PC-9 (cell line): ENCODE data around the gene DMKN. TPM values are rescaled to one million over a fixed set of nuclear protein-coding genes. Genes with fewer than 3 reads are reported as not detected.
A peak's percentile ranks its signal among the peaks of the same experiment; 100 is the strongest.
"Not testable (repeated sequence)": the region's sequence is repeated elsewhere in the genome, so short reads cannot be mapped to it uniquely, and the experiment has no call there.

Experiments
- BruUV-seq: library from RNA; stranded (reverse); fragments of 400-500 nt; replicated peaks from 2 replicates; lab custom pipeline; 2021; lab: Mats Ljungman, UMichigan
- CTCF ChIA-PET: fragments of 300-600 bp; sonication (Branson Sonifier 250); formaldehyde crosslinking; loops from one replicate; lab custom pipeline; 2022; ENCODE audit warnings: antibody characterized with exemption; lab: Charles Lee
- POLR2A ChIA-PET: fragments of 300-600 bp; sonication (Branson Sonifier 250); formaldehyde crosslinking; loops from one replicate; lab custom pipeline; 2022; ENCODE audit warnings: antibody characterized with exemption; ENCODE audit not compliant: unreplicated experiment; lab: Charles Lee
- DNase-seq, 2 experiments: peaks; one replicate each; pipeline versions ENCODE4 v3.0.0 to v3.0.0-alpha.2; 2015 to 2022; ENCODE audit warnings: mixed read lengths in 1 of 2
- H2AFZ ChIP-seq: fragments of 200-600 bp; sonication (generic); 2 replicates; pipeline ENCODE4 v1.8.1; 2017; ENCODE audit warnings: antibody characterized with exemption
- H3F3A ChIP-seq: fragments of 200-600 bp; sonication (generic); 2 replicates; pipeline ENCODE4 v1.8.1; 2017; ENCODE audit warnings: antibody characterized with exemption, mild to moderate bottlenecking, low read depth; ENCODE audit not compliant: insufficient read depth
- H3K27ac ChIP-seq: fragments of 200-600 bp; sonication (generic); 2 replicates; pipeline ENCODE4 v1.6.1; 2016; ENCODE audit warnings: mixed run types
- H3K27me3 ChIP-seq: fragments of 200-600 bp; sonication (generic); 2 replicates; pipeline ENCODE4 v1.6.1; 2016; ENCODE audit warnings: low read depth, mixed run types; ENCODE audit not compliant: insufficient read depth
- H3K36me3 ChIP-seq: fragments of 200-600 bp; sonication (generic); 2 replicates; pipeline ENCODE4 v1.6.1; 2016; ENCODE audit warnings: low read depth, mixed run types
- H3K4me1 ChIP-seq: fragments of 200-600 bp; sonication (generic); replicated peaks from 2 replicates; pipeline ENCODE4 v1.6.1; 2016; ENCODE audit warnings: mixed run types; ENCODE audit not compliant: insufficient read depth
- H3K4me2 ChIP-seq: fragments of 200-600 bp; sonication (generic); 2 replicates; pipeline ENCODE4 v1.6.1; 2017; ENCODE audit warnings: mixed run types
- H3K4me3 ChIP-seq: fragments of 200-600 bp; sonication (generic); 2 replicates; pipeline ENCODE4 v1.6.1; 2016; ENCODE audit warnings: mixed run types
- H3K79me2 ChIP-seq: fragments of 200-600 bp; sonication (generic); 2 replicates; pipeline ENCODE4 v1.6.1; 2017; ENCODE audit warnings: low read depth, mixed run types
- H3K9me2 ChIP-seq: fragments of 200-600 bp; sonication (generic); 2 replicates; pipeline ENCODE4 v1.8.1; 2017; ENCODE audit warnings: mild to moderate bottlenecking; ENCODE audit not compliant: insufficient read depth
- H3K9me3 ChIP-seq: fragments of 200-600 bp; sonication (generic); 2 replicates; pipeline ENCODE4 v1.8.1; 2016; ENCODE audit warnings: low read depth; ENCODE audit not compliant: insufficient read depth
- H4K20me1 ChIP-seq: fragments of 200-600 bp; sonication (generic); 2 replicates; pipeline ENCODE4 v1.8.1; 2017; ENCODE audit not compliant: insufficient read depth
- EZH2 ChIP-seq: fragments of 200-600 bp; sonication (generic); IDR thresholded peaks from 2 replicates; pipeline ENCODE4 v1.8.0; 2017; ENCODE audit warnings: antibody characterized with exemption, low read depth
- intact Hi-C: fragments of 100-400 bp; cut with micrococcal nuclease; formaldehyde crosslinking; loops from one replicate; pipeline ENCODE4 v1.10.0; 2022; ENCODE audit not compliant: unreplicated experiment
- total RNA-seq: library from RNA; stranded (reverse); gene quantifications from 2 replicates; pipeline ENCODE4 v1.2.3, GENCODE V29; 2021
- TF ChIP-seq, protein P1 (sequence below): fragments of 200-600 bp; sonication (generic); conservative IDR thresholded peaks from 2 replicates; pipeline ENCODE4 v1.6.1; 2017; ENCODE audit warnings: mixed run types, antibody characterized with exemption, mild to moderate bottlenecking, moderate library complexity

DMKN gene
- total RNA-seq, 1 experiment from 2014 or later = 135 TPM

DNA sequence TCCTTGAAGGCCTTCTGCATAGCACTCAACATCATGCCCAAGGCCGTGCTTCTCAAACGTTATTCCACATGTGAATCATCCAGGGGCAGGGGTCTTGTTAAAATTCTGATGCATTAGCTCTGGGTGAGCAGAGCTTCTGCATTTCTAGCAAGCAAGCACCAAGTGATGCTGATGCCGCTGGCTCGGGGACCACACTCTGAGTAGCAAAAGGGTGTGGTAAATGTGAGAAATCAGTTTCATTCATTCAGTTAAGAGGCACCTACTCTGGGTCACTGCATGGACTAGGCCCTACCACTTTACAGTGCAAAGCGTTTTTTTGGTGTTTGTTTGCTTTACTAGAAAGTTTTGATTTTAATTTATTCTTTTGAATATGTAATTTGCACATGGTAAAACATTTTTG is 30.4 kb downstream of the DMKN start:
- POLR2A ChIA-PET = no interaction called here
- CTCF ChIA-PET = no interaction called here
- H3K9me3 ChIP-seq = no peaks in the 10 kb centered on the region
- no peaks in the 10 kb centered on the region for H3F3A ChIP-seq
- H3K36me3 ChIP-seq = no peaks in the 10 kb centered on the region
- BruUV-seq = no TSS peak
- H3K4me3 ChIP-seq = no peak overlapping the region
- no peaks in the 10 kb centered on the region for H4K20me1 ChIP-seq
- H3K4me1 ChIP-seq = no peaks in the 10 kb centered on the region
- H3K27ac ChIP-seq = no peak overlapping the region
- H3K79me2 ChIP-seq = no peaks in the 10 kb centered on the region
- no peaks in the 10 kb centered on the region for H3K9me2 ChIP-seq
- peaks cover 23% of the 10 kb centered on the region for H3K27me3 ChIP-seq
- no peak for DNase-seq
- H2AFZ ChIP-seq = no peak overlapping the region
- TF ChIP-seq, protein P1, sequence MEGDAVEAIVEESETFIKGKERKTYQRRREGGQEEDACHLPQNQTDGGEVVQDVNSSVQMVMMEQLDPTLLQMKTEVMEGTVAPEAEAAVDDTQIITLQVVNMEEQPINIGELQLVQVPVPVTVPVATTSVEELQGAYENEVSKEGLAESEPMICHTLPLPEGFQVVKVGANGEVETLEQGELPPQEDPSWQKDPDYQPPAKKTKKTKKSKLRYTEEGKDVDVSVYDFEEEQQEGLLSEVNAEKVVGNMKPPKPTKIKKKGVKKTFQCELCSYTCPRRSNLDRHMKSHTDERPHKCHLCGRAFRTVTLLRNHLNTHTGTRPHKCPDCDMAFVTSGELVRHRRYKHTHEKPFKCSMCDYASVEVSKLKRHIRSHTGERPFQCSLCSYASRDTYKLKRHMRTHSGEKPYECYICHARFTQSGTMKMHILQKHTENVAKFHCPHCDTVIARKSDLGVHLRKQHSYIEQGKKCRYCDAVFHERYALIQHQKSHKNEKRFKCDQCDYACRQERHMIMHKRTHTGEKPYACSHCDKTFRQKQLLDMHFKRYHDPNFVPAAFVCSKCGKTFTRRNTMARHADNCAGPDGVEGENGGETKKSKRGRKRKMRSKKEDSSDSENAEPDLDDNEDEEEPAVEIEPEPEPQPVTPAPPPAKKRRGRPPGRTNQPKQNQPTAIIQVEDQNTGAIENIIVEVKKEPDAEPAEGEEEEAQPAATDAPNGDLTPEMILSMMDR = no peak
- no peak for TF ChIP-seq EZH2
- no peak overlapping the region for H3K4me2 ChIP-seq
- intact Hi-C loops = no loop called here

DNA sequence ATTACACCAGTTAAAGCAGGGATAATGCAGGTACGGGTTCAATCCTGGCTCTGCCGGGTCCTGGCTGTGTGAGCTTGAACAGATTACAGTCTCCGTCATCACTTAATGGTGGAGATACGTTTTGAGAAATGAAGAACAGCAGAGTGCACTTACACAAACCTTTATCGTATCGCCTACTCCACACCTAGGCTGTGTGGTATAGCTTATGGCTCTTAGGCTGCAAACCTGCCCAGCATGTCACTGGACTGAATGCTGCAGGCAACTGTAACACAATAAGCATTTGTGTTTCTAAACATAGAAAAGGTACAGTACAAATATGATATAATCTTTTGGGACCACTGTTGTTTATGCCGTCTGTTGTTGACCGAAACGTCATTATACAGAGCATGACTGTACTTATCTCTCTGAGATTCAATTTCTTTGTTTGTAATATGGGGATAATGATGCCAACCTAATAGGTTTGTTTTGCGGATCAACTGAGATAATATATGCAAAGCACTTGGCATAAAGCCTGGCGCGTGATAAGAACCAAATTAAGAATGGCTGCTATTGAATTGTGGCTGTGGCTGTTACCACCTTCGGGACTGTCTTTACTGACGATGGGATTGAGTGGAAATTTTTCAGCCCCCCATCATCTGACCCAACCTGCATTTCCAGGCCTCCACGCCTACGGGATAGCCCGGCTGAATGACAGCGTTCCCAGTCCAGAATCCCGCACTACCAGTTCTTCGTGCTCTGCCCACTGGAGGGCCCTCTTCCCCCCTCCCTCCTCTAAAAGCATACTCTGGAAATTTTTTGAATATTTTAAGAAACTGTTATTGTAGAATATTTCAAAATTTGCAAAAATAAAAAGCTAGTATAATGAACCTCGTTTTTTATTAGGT is 34.4 kb downstream of the DMKN start:
- no peaks in the 10 kb centered on the region for H3K9me2 ChIP-seq
- H3K4me1 ChIP-seq = no peaks in the 10 kb centered on the region
- BruUV-seq = no TSS peak
- no peak for TF ChIP-seq EZH2
- TF ChIP-seq, protein P1 = no peak
- H4K20me1 ChIP-seq = no peaks in the 10 kb centered on the region
- ChIA-PET CTCF (no interaction called here), POLR2A (no interaction called here)
- H3K4me2 ChIP-seq = no peak overlapping the region
- DNase-seq = peak in 1 of 2 experiments; percentile 35
- no peaks in the 10 kb centered on the region for H3K9me3 ChIP-seq
- H2AFZ ChIP-seq = no peak overlapping the region
- no peaks in the 10 kb centered on the region for H3K27me3 ChIP-seq
- no peak overlapping the region for H3K4me3 ChIP-seq
- H3F3A ChIP-seq = no peaks in the 10 kb centered on the region
- intact Hi-C loops = no loop called here
- H3K27ac ChIP-seq = no peak overlapping the region
- H3K36me3 ChIP-seq = no peaks in the 10 kb centered on the region
- no peaks in the 10 kb centered on the region for H3K79me2 ChIP-seq

DNA sequence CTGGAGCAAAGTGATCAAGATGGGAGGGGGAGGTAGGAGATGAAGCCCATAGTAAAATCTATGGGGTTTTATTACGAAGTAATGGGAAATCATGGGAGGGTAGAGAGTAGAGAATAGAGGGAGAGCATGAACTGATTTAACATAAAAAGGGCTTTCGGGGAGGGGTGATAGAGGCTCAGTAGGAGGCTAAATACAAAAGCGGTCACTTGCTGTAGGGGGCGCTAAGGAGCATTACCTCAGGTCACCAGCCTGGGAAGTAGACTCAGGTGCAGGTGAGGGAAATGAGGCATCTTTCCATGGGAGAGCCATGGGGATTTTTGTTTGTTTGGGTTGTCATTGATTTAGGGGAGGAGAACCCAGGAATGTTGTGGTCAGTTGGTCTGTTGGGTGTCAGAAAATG is 37.3 kb downstream of the DMKN start:
- H2AFZ ChIP-seq = no peak overlapping the region
- H3K4me2 ChIP-seq = no peak overlapping the region
- ChIA-PET CTCF (no interaction called here), POLR2A (no interaction called here)
- TF ChIP-seq EZH2 = no peak
- TF ChIP-seq, protein P1 = peak; percentile 40; the same call in 1 of the 2 replicates
- intact Hi-C loops = no loop called here
- no peak overlapping the region for H3K4me3 ChIP-seq
- no peaks in the 10 kb centered on the region for H3K79me2 ChIP-seq
- H3K9me3 ChIP-seq = no peaks in the 10 kb centered on the region
- no peaks in the 10 kb centered on the region for H3K27me3 ChIP-seq
- H3K36me3 ChIP-seq = no peaks in the 10 kb centered on the region
- no peaks in the 10 kb centered on the region for H3K4me1 ChIP-seq
- no peaks in the 10 kb centered on the region for H4K20me1 ChIP-seq
- no peak for DNase-seq
- no peaks in the 10 kb centered on the region for H3F3A ChIP-seq
- H3K9me2 ChIP-seq = no peaks in the 10 kb centered on the region
- BruUV-seq = no TSS peak
- no peak overlapping the region for H3K27ac ChIP-seq

DNA sequence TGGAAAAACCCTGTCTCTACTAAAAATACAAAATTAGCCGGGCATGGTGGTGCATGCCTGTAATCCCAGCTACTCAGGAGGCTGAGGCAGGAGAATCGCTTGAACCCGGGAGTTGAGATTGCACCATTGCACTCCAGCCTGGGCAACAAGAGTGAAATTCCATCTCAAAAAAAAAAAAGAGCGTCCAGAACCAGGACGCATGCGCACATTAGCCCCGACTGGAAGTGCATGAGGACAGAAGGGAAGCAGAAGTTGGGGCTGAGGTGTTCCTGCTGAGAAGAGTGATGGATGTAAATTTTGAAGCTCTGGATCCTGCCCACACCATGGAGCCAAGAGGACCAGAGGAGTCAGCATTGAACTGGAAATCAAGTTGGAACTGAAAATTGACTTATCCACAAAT is 38.9 kb downstream of the DMKN start:
- intact Hi-C loops = not testable (repeated sequence)

More for the DNA sequence above, 38.9 kb downstream of the DMKN start:
- H3K27ac ChIP-seq, H3K4me2 ChIP-seq, H2AFZ ChIP-seq, H3K4me1 ChIP-seq, H4K20me1 ChIP-seq, H3K79me2 ChIP-seq, H3K4me3 ChIP-seq, H3F3A ChIP-seq, H3K36me3 ChIP-seq, H3K9me3 ChIP-seq, BruUV-seq, CTCF ChIA-PET, H3K9me2 ChIP-seq, POLR2A ChIA-PET, H3K27me3 ChIP-seq, DNase-seq: not testable (repeated sequence)
